Transverse colon (tissue), 4 donors: ENCODE data around the gene MSH3. TPM values are rescaled to one million over a fixed set of nuclear protein-coding genes. Genes with fewer than 3 reads are reported as not detected.

Source experiments
- DNase-seq: peaks from one replicate; pipeline ENCODE4 v3.0.0-alpha.2; 2019
- H3K27ac ChIP-seq, 4 donors: fragments of 200-600 bp; sonication (generic); 2 replicates each; pipeline ENCODE4 v1.5.1; 2016 to 2018; ENCODE audit warnings: inconsistent platforms in 4 of 4
- H3K27me3 ChIP-seq: fragments of 200-600 bp; sonication (generic); 2 replicates; pipeline ENCODE4 v1.5.1; 2017; ENCODE audit warnings: inconsistent platforms
- H3K36me3 ChIP-seq, 4 donors: fragments of 200-600 bp; sonication (generic); 2 replicates each; pipeline ENCODE4 v1.5.1; 2017 to 2019; ENCODE audit warnings: inconsistent platforms in 4 of 4
- H3K4me1 ChIP-seq, 4 donors: fragments of 200-600 bp; sonication (generic); 2 replicates each; pipeline ENCODE4 v1.5.1; 2017 to 2020; ENCODE audit warnings: inconsistent platforms in 4 of 4
- H3K4me3 ChIP-seq, 4 donors: fragments of 200-600 bp; sonication (generic); 1 replicate in 1 of 4; 2 replicates in 3 of 4; pipeline versions ENCODE4 v1.5.1 to v1.6.1; 2017 to 2019; ENCODE audit warnings: inconsistent platforms in 4 of 4
- H3K9me3 ChIP-seq, 2 donors: fragments of 200-600 bp; sonication (generic); 2 replicates each; pipeline ENCODE4 v1.5.1; 2017 to 2019; ENCODE audit warnings: inconsistent platforms in 2 of 2
- EP300 ChIP-seq: sonication (generic); formaldehyde crosslinking; IDR thresholded peaks from one replicate; pipeline ENCODE4 v1.6.1; 2017; ENCODE audit warnings: antibody characterized with exemption, low read depth
- POLR2A ChIP-seq: fragments of 450-650 bp; IDR thresholded peaks from one replicate; pipeline ENCODE4 v1.6.1; 2016; ENCODE audit warnings: antibody characterized with exemption, mild to moderate bottlenecking, moderate library complexity
- POLR2AphosphoS5 ChIP-seq, 3 donors: sonication (generic); formaldehyde crosslinking; IDR thresholded peaks; one replicate each; pipeline ENCODE4 v1.6.1; 2016; ENCODE audit warnings: antibody characterized with exemption in 3 of 3
- WGBS, 2 donors: methylation state at CpG; one replicate each; pipeline ENCODE4 v1.1.5; 2018; ENCODE audit warnings: low coverage in 1 of 2; 5-methylcytosine and 5-hydroxymethylcytosine counted together
- in situ Hi-C, 4 donors: fragments of 200-750 bp; cut with MboI; loops; one replicate each; pipeline versions ENCODE4 v1.15.0 to v1.15.1; 2017; ENCODE audit warnings: low sequenced_read_pairs in 3 of 4, low pct_ligation_motif_present in 1 of 4, low pct_unique_long_range_greater_than_20kb in 1 of 4
- intact Hi-C: fragments of 100-400 bp; cut with DNase I; formaldehyde crosslinking; loops from one replicate; pipeline ENCODE4 v1.15.1; 2023; ENCODE audit warnings: low total_unique reads
- total RNA-seq, 4 donors: library from RNA; depleted of rRNA; stranded (reverse); fragments of >200 nt; gene quantifications; one replicate each; pipeline ENCODE4 v1.1.0, GENCODE V29; 2016
- TF ChIP-seq, protein P1 (sequence below), 5 experiments: fragments of 200-600 bp in 3 of 5; fragments of 450-650 bp in 2 of 5; sonication (generic) in 3 of 5; IDR thresholded peaks; 1 replicate in 2 of 5; 2 replicates in 3 of 5; pipeline ENCODE4 v1.5.1; 2016 to 2017; ENCODE audit warnings: antibody characterized with exemption in 5 of 5, inconsistent platforms in 3 of 5, mild to moderate bottlenecking in 2 of 5, moderate library complexity in 1 of 5

MSH3 gene
- total RNA-seq, 4 donors from 2014 or later, result 6.4 to 22.2 (median 17.2) TPM

DNA sequence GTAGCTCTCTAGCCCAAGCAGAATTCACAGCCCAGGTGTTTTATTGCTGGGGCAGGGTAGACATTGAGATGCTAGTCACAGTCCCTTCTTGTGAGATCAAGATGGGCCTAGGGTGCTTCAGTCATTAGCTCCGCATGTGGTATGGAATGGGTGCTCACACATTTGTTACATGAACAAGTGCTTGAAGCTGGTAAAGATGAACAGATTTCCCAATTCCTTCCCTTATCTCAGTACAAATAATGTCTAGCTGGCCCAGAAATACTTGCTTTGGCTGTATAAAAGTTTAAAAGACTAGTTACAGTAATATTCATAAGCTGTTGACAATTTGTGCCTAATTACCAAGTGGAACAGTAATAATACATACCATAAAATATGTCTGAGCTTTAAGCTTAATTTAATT, 143.7 kb downstream of the MSH3 start:
- intact Hi-C loops, result no loop called here
- in situ Hi-C loops, result no loop called here
- no peaks in the 10 kb centered on the region for H3K27me3 ChIP-seq
- H3K36me3 ChIP-seq, result peaks cover 0 to 31% (median 4%) of the 10 kb centered on the region in 4 donors
- no peak overlapping the region for H3K4me3 ChIP-seq
- 100% methylated on average over 1 of the region's 1 CpG for WGBS, 2 donors
- H3K9me3 ChIP-seq, result no peaks in the 10 kb centered on the region
- H3K4me1 ChIP-seq, result no peaks in the 10 kb centered on the region
- no peak for DNase-seq
- no peak overlapping the region for H3K27ac ChIP-seq
- TF ChIP-seq POLR2AphosphoS5 (IDR thresholded peaks at IDR 0.05) (no peak), EP300 (no peak), POLR2A (no peak)
- TF ChIP-seq, protein P1, sequence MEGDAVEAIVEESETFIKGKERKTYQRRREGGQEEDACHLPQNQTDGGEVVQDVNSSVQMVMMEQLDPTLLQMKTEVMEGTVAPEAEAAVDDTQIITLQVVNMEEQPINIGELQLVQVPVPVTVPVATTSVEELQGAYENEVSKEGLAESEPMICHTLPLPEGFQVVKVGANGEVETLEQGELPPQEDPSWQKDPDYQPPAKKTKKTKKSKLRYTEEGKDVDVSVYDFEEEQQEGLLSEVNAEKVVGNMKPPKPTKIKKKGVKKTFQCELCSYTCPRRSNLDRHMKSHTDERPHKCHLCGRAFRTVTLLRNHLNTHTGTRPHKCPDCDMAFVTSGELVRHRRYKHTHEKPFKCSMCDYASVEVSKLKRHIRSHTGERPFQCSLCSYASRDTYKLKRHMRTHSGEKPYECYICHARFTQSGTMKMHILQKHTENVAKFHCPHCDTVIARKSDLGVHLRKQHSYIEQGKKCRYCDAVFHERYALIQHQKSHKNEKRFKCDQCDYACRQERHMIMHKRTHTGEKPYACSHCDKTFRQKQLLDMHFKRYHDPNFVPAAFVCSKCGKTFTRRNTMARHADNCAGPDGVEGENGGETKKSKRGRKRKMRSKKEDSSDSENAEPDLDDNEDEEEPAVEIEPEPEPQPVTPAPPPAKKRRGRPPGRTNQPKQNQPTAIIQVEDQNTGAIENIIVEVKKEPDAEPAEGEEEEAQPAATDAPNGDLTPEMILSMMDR (IDR thresholded peaks at IDR 0.05), result no peak

DNA sequence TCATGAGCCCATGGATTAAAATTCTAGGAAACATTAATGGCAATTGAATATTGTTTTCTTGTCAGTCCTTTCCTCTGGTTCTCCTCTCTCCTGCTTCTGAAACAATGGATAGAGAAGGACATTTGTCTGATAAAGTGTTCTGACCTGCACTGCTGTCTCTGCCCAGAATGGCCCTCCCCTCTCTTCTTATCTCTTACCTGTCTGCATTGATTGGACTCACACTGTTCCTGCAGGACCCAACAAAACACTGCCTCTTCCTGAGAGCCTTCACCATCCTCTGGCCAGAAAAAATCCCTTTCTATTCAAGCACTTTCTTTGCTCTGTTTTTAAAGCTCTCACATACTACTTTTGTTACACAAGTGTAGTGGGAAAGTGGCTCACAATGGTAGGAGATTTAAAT, 144.2 kb downstream of the MSH3 start:
- DNase-seq, result no peak
- Histone ChIP-seq H3K9me3 (no peaks in the 10 kb centered on the region), H3K36me3 (peaks cover 0 to 32% (median 4%) of the 10 kb centered on the region in 4 donors), H3K4me1 (no peaks in the 10 kb centered on the region), H3K27ac (no peak overlapping the region), H3K27me3 (no peaks in the 10 kb centered on the region), H3K4me3 (no peak overlapping the region)
- intact Hi-C loops, result no loop called here
- in situ Hi-C loops, result no loop called here
- TF ChIP-seq EP300, result no peak
- TF ChIP-seq, protein P1 (IDR thresholded peaks at IDR 0.05), result no peak
- no peak for TF ChIP-seq POLR2AphosphoS5 (IDR thresholded peaks at IDR 0.05)
- no peak for TF ChIP-seq POLR2A

DNA sequence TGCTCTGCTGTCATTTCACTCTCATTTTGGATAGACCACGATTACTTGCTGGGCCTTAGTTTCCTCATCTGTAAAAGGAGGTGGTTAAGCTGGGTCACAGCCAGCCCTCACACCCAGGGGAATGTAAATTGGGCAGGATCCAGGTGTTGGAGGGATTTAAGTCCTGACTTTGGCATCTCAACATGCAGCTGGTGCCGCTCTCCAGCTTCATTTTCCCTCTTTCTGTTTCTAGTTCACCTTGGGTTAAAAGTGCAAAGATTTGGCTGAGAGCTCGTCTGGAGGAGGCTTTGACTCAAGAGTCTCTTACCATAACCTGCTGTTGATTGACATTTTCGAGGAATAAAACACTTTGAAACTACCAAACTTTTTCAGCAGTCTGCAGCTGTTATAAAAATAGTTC, 144.6 kb downstream of the MSH3 start:
- in situ Hi-C loops, result no loop called here
- Histone ChIP-seq H3K36me3 (peaks cover 0 to 28% (median 3%) of the 10 kb centered on the region in 4 donors), H3K9me3 (no peaks in the 10 kb centered on the region), H3K27ac (no peak overlapping the region), H3K4me3 (no peak overlapping the region), H3K27me3 (no peaks in the 10 kb centered on the region), H3K4me1 (no peaks in the 10 kb centered on the region)
- DNase-seq, result no peak
- intact Hi-C loops, result no loop called here
- TF ChIP-seq POLR2A, result no peak
- no peak for TF ChIP-seq POLR2AphosphoS5 (IDR thresholded peaks at IDR 0.05)
- TF ChIP-seq, protein P1 (IDR thresholded peaks at IDR 0.05), result no peak
- no peak for TF ChIP-seq EP300
- 74 to 80% methylated on average over 1 to 4 of the region's 4 CpGs for WGBS, 2 donors

DNA sequence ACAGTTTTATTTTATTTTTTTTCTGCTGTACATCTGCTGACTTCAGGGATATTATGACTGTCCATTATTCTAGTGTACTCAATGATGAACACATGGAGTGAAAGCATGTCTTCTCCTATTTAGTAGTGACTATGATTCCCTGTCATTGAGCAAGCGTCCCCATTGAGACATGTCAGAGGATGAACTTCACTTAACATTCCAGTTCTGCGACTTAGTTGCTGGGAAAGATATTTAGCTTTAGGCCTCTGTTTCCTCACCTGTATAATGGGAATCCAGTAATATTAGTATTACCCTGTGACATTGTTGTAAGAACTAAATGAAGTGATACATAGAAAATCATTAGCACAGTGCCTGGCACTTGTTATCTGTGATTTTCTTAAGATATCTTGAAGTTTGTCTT, 145.1 kb downstream of the MSH3 start:
- in situ Hi-C loops, result no loop called here
- Histone ChIP-seq H3K4me1 (no peaks in the 10 kb centered on the region), H3K27me3 (no peaks in the 10 kb centered on the region), H3K36me3 (peaks cover 0 to 23% (median 2%) of the 10 kb centered on the region in 4 donors), H3K27ac (no peak overlapping the region), H3K4me3 (no peak overlapping the region), H3K9me3 (no peaks in the 10 kb centered on the region)
- TF ChIP-seq, protein P1 (IDR thresholded peaks at IDR 0.05), result no peak
- TF ChIP-seq POLR2AphosphoS5 (IDR thresholded peaks at IDR 0.05) (no peak), EP300 (no peak)
- intact Hi-C loops, result no loop called here
- 91 to 100% methylated on average over 2 of the region's 2 CpGs for WGBS, 2 donors
- no peak for DNase-seq
